Progenitor cell of endocrine pancreas (in vitro differentiated cells): ENCODE data around the gene VPS45. TPM values are rescaled to one million over a fixed set of nuclear protein-coding genes. Genes with fewer than 3 reads are reported as not detected.
"Not testable (repeated sequence)": the region's sequence is repeated elsewhere in the genome, so short reads cannot be mapped to it uniquely, and the experiment has no call there.

Experiments
- DNase-seq: peaks from one replicate; pipeline ENCODE4 v3.0.0; 2021; ENCODE audit warnings: low spot score; ENCODE audit not compliant: unreplicated experiment
- H3K27ac Mint-ChIP-seq: 2 replicates; pipeline ENCODE4 v1.8.0; 2021; ENCODE audit warnings: mild to moderate bottlenecking, moderate library complexity, mixed read lengths
- H3K27me3 Mint-ChIP-seq: 2 replicates; pipeline ENCODE4 v1.8.0; 2021; ENCODE audit warnings: mixed read lengths
- H3K36me3 Mint-ChIP-seq: 2 replicates; pipeline ENCODE4 v1.8.0; 2022; ENCODE audit warnings: mixed read lengths; ENCODE audit not compliant: insufficient read depth
- H3K4me1 Mint-ChIP-seq: 2 replicates; pipeline ENCODE4 v1.8.0; 2021; ENCODE audit warnings: low read depth, mixed read lengths
- H3K4me3 Mint-ChIP-seq: 2 replicates; pipeline ENCODE4 v1.8.0; 2021; ENCODE audit warnings: low read depth, mild to moderate bottlenecking, moderate library complexity, mixed read lengths
- H3K9me3 Mint-ChIP-seq: 2 replicates; pipeline ENCODE4 v1.8.0; 2021; ENCODE audit warnings: low read depth, mixed read lengths
- total RNA-seq: library from RNA; stranded (reverse); gene quantifications from 2 replicates; pipeline ENCODE4 v1.2.1, GENCODE V29; 2021
- TF ChIP-seq, protein P1 (sequence below): fragments of 200-600 bp; sonication (generic); IDR thresholded peaks from one replicate; pipeline ENCODE4 v1.5.0; 2021; ENCODE audit warnings: antibody characterized with exemption, mild to moderate bottlenecking; ENCODE audit not compliant: unreplicated experiment

Gene VPS45
- total RNA-seq, 1 donor from 2014 or later, result 53.0 TPM

DNA sequence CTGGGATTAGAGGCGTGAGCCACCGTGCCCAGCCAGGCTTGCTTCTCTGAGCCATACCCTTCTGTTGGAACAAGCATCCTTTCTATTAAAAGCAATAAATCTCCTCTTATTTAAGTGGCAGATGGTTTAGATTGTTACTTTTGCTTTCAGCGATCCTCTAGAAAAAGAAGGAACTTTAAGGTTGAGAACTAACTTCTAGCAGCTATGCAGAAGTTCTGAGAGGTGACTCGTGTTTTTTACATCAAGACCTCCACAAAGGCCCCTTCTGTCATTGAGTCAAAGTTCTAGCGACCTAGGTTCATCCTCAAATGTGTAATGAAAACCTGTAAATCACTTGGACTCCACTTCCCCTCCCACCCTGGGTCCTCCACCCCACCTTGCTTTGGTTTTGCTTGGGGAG is 112.9 kb downstream of the VPS45 start:
- no peaks in the 10 kb centered on the region for H3K9me3 Mint-ChIP-seq
- no peaks in the 10 kb centered on the region for H3K27me3 Mint-ChIP-seq
- DNase-seq, result no peak
- H3K27ac Mint-ChIP-seq, result no peak overlapping the region
- no peak overlapping the region for H3K4me3 Mint-ChIP-seq
- H3K4me1 Mint-ChIP-seq, result no peaks in the 10 kb centered on the region
- TF ChIP-seq, protein P1, sequence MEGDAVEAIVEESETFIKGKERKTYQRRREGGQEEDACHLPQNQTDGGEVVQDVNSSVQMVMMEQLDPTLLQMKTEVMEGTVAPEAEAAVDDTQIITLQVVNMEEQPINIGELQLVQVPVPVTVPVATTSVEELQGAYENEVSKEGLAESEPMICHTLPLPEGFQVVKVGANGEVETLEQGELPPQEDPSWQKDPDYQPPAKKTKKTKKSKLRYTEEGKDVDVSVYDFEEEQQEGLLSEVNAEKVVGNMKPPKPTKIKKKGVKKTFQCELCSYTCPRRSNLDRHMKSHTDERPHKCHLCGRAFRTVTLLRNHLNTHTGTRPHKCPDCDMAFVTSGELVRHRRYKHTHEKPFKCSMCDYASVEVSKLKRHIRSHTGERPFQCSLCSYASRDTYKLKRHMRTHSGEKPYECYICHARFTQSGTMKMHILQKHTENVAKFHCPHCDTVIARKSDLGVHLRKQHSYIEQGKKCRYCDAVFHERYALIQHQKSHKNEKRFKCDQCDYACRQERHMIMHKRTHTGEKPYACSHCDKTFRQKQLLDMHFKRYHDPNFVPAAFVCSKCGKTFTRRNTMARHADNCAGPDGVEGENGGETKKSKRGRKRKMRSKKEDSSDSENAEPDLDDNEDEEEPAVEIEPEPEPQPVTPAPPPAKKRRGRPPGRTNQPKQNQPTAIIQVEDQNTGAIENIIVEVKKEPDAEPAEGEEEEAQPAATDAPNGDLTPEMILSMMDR, result no peak
- H3K36me3 Mint-ChIP-seq, result no peaks in the 10 kb centered on the region

DNA sequence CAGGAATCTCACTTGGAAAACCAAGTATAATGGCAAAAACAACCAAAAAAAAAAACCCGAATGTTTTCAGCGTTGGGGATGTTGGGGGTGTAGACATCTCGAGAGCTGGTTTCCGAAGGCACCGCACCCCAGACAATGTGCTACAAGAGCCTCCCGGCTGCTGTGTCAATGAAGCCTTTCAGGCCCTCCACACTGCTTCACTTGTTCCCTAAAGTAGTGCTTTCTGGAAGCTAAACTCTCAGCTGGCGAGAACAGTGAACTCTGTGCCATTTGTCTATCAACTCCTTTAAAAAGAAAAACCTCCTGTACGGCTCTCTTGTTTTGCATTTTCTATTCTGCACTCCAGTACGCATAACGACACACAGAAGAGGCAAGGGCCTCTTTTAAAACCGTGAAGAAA is 114.7 kb downstream of the VPS45 start:
- no peaks in the 10 kb centered on the region for H3K36me3 Mint-ChIP-seq
- DNase-seq, result no peak
- no peaks in the 10 kb centered on the region for H3K9me3 Mint-ChIP-seq
- H3K4me3 Mint-ChIP-seq, result no peak overlapping the region
- peaks cover under 1% of the 10 kb centered on the region for H3K4me1 Mint-ChIP-seq
- no peaks in the 10 kb centered on the region for H3K27me3 Mint-ChIP-seq
- H3K27ac Mint-ChIP-seq, result no peak overlapping the region
- TF ChIP-seq, protein P1, result no peak

DNA sequence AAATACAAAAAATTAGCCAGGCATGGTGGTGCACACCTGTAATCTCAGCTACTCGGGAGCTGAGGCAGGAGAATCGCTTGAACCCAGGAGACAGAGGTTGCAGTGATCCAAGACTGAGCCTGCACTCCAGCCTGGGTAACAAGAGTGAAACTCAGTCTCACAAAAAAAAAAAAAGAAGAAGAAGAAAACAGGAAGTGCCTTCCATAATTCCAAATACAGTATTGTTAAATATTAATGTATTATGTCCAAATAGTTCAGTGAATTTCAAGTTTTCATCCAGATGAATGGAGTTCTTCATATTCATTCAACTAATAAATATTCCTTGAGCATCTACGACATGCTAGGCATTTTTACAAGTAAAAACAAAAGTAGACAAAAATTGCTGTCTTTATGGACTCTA is 115.5 kb downstream of the VPS45 start:
- Mint-ChIP-seq H3K27ac (no peak overlapping the region), H3K4me3 (no peak overlapping the region), H3K9me3 (no peaks in the 10 kb centered on the region), H3K36me3 (no peaks in the 10 kb centered on the region), H3K27me3 (no peaks in the 10 kb centered on the region), H3K4me1 (peaks cover 1% of the 10 kb centered on the region)
- TF ChIP-seq, protein P1, result no peak
- DNase-seq, result no peak

DNA sequence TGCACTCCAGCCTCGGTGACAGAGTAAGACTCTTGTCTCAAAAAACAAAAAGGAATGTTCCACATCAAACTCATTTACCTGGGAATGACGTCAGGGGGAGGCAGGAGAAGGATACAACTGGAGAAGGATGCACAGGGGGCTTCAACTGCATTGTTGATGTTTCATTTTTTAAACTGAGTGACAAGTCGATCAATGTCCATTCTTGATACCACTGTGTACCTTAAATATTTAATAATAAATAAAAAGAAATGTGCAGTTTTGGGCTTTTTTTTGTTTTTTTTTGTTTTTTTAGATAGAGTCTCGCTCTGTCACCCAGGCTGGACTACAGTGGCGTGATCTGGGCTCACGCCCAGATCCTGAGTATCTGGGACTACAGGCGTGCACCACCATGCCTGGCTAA is 117.9 kb downstream of the VPS45 start:
- Mint-ChIP-seq H3K4me3 (no peak overlapping the region), H3K27me3 (peaks cover 7% of the 10 kb centered on the region)

DNA sequence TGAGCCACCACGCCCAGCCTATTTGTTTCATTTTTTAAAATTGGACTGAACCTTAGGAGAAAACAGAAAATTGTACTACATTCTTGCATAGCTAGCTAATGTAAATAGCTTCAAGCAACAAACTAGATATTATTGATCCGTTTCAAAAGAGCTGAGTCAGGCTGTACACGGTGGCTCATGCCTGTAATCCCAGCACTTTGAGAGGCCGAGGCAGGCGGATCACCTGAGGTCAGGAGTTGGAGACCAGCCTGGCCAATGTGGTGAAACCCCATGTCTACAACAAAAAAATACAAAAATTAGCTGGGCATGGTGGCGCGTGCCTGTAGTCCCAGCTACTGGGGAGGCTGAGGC is 118.8 kb downstream of the VPS45 start:
- peak overlapping the region; percentile 67 for H3K27ac Mint-ChIP-seq
- not testable (repeated sequence) for H3K4me1 Mint-ChIP-seq, H3K4me3 Mint-ChIP-seq, H3K36me3 Mint-ChIP-seq, DNase-seq, H3K27me3 Mint-ChIP-seq, H3K9me3 Mint-ChIP-seq

More for the DNA sequence above, 117.9 kb downstream of the VPS45 start:
- TF ChIP-seq, protein P1, result no peak
- Mint-ChIP-seq H3K27ac (no peak overlapping the region), H3K36me3 (no peaks in the 10 kb centered on the region), H3K4me1 (peaks cover 1% of the 10 kb centered on the region), H3K9me3 (no peaks in the 10 kb centered on the region)
- DNase-seq, result no peak

DNA sequence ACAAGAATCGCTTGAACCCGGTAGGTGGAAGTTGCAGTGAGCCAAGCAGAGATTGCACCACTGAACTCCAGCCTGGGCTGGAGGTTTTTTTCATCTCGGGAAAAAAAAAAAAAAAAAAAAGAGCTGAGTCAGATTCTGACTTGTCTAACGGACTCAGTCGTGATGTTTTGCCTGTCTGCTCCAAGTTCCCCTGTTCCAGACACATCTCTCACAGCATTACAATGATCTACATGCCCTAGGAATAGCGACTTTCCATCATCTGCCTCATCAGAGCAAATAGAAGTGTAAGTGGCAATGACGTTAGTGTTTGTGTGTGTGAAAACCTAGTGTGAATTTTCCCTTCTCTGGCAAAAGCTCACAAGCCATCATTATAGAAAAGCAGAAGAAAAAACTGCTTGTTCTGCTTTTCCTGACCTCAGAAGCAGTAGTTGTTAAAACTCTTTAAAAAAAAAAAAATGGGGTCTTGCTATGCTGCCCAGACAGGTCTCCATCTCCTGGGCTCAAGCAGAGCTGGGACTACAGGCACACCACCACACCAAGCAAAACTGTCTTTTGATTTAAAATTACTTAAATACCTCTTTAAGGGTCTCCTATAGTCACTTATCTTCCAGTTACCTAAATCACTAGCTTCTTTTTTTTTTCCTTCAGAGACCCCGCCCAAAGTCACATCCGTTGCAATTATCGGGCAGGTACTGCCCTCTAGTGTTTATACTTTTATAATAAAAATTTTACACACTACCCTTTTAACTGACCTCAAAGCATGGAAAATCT is 119.4 kb downstream of the VPS45 start:
- Mint-ChIP-seq H3K4me3 (no peak overlapping the region), H3K27ac (peak overlapping the region; percentile 67), H3K27me3 (peaks cover 7% of the 10 kb centered on the region), H3K4me1 (peaks cover 1% of the 10 kb centered on the region), H3K9me3 (no peaks in the 10 kb centered on the region), H3K36me3 (no peaks in the 10 kb centered on the region)
- TF ChIP-seq, protein P1, result peak; percentile 71
- no peak for DNase-seq
